T-helper 2 cell (primary cell): Measurements from ENCODE around the gene ATP9A.
"Not testable (repeated sequence)": the region's sequence is repeated elsewhere in the genome, so short reads cannot be mapped to it uniquely, and the experiment has no call there.

Experiments used
- DNase-seq, 5 experiments: peaks; one replicate each; pipeline versions ENCODE4 v3.0.0 to v3.0.0-alpha.2; 2012 to 2022

ATP9A gene

DNA sequence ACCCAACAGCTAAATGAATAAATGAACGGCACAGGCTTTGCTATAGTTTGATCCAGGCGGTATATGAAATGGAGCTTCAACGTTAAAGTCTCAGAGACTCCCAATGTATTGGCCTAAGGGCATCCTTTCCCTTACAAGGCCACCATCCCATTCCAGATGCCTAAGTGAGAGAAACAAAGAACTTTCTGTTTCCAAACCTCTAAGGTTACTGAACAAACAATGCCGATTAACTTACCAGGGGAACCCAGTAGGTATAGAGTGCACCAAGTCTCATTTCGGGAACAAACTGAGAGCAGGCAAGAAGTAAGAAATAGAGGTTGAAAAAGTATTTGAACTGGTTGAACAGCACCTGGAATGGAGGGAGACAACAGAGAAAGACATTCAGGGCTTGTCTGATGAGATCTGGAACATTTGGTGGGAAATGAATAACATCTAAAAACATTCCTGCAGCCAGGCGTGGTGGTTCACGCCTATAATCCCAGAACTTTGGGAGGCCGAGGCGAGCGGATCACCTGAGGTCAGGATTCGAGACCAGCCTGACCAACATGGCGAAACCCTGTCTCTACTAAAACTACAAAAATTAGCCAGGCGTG lies 42.5 kb downstream of the ATP9A start:
- no peak for DNase-seq

DNA sequence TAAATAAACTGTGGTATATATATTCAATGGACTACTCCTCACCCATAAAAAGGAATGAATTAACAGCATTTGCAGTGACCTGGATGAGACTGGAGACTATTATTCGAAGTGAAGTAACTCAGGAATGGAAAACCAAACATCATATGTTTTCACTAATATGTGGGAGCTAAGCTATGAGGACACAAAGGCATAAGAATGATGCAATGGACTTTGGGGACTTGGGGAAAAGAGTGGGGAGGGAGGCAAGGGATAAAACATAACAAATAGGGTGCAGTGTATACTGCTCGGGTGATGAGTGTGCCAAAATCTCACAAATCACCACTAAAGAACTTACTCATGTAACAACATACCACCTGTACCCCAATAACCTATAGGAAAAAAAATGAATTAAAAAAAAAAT lies 45.2 kb downstream of the ATP9A start:
- DNase-seq, result not testable (repeated sequence)

DNA sequence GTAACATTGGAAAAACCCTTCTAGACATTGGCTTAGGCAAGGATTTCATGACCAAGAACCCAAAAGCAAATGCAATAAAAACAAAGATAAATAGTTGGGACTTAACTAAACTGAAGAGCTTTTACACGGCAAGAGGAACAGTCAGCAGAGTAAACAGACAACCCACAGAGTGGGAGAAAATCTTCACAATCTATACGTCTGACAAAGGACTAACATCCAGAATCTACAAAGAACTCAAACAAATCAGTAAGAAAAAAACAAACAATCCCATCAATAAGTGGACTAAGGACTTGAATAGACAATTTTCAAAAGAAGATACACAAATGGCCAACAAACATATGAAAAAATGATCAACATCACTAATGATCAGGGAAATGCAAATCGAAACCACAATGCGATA lies 45.9 kb downstream of the ATP9A start:
- not testable (repeated sequence) for DNase-seq

DNA sequence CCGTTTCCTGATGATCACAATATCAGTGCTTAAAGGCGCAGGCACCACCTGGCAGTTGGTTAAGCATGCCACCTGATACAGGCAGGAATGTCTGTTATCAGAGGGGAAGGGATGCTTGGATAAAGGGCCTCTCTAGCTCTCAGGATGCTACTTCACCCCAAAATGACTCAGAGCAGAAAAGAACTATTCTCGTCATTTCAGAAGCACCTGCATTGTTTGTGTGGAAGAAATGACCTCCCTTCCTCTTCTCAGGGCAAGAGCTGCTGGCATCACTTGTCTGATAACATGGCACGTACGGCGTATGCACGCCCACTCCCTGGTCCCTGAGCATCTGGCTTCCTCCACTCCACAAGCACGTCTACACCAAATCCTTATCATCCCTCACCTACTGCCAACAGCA lies 47.3 kb downstream of the ATP9A start:
- DNase-seq, result peak in 1 of 5 experiments; percentile 34

DNA sequence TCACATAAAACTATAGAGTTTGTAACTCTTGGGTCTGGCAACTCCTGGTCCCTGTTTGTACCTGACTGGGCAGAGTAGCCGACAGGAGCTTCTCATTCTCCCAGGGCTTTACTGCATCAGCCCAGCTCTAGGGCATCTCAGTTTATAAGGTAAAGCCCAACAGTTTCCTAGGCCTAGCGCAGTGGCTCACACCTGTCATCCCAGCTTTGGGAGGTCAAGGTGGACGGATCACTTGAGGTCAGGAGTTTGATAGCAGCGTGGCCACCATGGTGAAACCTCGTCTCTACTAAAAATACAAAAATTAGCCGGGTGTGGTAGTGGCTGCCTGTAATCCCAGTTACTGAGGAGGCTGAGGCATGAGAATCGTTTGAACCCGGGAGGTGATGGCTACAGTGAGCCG lies 47.8 kb downstream of the ATP9A start:
- no peak for DNase-seq

DNA sequence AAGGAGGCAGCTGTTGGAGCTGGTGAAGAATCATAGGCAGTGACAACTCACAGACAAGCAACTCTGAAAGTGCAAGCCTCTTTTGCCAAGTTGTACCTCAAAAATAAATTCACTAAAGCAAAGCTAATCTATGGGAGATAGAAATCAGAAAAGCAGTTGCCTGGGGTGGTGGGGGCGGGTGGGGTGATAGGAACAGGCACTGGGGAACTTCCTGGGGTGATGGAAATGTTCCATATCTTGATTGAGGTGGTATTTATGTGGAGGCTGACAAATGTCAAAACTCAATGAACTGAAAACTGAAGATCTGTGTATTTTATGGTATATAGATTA lies 52.4 kb downstream of the ATP9A start:
- DNase-seq, result peak in 1 of 5 experiments; percentile 52

DNA sequence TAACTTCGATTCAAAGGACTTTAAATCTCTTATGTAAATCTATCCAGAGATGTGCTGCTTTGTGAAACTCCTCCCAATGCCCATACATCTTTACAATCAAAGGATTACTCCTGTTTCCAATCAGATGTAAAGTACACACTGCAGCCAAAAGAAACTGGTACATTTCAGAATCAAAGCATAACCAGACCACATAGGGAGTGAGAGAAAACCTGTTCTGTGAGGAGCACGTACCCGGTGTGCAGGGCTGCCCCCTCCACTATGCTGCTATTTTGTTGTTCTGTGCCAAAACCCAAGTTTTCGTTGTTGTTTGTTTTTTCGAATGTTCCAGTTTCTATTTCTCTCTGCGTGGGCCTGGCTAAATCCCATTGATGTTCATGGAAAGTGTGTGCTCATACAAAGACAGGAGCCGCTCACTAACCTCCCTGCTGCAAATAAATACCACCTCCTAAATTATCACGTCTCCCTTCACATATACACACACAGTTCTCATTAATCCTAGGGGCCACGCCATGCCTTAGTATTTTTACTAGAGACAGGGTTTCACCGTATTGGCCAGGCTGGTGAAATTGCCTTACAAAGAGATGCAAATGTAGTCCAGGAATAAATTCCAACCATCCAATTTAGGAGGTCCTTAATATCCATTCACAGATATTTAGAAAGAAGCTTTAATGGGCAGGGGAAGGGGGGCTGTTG lies 52.9 kb downstream of the ATP9A start:
- DNase-seq, result no peak

DNA sequence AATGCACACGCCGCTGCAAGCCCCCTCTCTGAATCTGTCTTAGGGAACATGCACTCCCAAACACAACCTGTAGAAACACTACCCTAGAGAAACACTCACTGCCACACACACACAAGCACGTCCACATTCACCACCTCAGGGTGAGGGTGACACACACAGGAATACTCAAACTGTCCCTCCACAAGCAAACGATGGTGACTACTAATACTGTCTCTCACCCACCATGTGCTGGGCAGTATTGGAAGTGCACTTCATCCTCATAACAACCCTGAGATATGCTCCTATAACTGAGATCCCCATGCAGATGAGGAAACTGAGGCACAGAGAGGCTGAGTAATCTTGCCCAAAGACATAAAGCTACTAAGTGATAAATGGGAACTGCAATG lies 55.0 kb downstream of the ATP9A start:
- DNase-seq, result no peak

DNA sequence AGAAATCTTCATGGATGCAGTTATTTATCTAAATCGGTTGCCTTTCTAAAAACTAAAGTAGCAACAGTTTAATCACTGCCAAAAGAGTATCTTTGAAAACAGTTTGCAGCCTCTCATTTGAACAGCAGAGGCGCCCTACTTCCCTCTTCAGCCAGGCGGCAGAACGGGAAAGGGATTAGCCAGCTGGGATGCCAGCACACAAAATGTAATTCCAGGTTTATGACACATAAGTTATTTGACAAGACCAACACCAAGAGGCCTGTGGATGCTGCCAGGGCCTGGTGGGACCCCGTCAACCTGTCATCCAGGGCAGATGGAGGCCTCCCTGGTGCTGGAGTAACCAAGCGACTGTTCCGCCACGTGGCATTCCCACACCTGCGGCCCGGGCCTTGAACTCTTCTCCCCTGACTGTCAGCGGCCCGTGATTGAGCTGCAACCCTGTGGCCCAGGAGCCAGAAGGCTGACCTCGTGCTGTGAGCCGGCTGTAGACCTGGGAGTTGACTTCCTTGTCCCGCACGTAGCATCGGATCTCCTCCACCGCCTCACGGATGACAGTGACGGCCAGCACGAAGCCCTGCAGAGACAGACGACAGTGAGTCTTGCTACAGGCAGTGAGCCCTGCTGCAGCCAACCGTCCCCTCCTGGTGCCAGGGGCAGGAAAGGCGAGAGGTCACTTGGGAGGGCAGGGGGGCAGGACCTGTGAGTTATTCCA lies 55.5 kb downstream of the ATP9A start:
- DNase-seq, result no peak

DNA sequence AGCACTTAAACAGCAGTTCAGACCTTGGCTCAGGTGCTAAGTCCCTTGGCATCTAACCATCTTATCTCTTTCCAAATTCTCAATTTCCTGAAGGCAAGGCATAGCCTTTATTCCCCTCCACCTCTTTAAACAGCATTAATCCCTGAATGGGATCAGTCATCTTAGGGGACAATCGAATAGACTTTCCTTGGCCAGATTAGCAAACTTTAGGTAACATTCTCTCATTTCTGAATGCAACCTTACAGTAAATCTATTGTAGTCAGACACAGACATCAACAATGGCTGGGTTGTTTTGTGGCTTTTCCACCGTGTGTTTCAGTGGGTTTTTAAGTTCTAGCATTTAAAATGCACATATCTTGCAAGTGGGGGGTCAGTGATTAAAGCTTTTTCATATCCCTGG lies 56.8 kb downstream of the ATP9A start:
- no peak for DNase-seq

DNA sequence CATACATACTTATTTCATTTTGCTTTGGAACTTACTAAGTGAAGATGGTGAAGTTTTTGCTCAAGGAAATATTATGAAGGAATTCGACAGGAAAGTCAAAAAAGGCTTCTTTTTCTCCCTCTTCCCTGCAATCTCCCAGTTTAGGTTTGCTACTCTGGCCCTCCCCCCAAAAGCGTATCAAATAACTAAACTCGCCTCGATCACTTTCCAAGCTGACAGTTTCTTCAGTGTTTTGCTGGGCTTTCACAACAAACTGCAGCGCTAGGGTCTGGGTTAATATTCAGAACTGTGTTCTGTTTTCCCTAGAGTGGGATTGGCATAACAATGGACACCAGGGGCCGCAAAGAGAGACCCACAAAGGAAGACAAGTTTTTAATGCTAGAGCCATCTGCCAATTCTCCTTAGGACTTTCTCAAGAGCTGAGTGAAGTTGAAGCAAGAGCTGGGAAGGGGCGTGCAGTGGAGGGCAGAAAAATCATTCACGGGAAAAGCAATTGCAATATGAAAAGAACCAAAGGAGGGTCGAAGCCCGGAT lies 57.8 kb downstream of the ATP9A start:
- DNase-seq, result no peak

DNA sequence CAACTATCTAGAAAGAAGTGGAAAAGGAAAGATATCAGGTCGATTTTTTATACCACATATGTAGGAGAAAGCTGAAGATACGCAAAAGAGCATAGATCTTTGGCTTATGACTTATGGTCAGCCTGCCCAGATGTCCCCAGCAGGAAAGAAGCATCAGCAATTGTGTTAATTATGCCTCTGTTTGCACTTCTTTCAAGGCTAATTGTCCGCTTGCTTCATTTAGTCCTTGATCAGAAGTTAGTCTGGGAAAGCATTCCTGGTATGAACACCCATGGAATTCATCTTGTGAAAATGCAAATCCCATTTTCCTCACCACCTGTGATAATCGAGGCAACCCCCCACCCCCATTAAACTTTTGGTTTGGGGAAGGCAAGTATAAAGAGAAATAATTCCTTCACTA lies 62.8 kb downstream of the ATP9A start:
- DNase-seq, result no peak

DNA sequence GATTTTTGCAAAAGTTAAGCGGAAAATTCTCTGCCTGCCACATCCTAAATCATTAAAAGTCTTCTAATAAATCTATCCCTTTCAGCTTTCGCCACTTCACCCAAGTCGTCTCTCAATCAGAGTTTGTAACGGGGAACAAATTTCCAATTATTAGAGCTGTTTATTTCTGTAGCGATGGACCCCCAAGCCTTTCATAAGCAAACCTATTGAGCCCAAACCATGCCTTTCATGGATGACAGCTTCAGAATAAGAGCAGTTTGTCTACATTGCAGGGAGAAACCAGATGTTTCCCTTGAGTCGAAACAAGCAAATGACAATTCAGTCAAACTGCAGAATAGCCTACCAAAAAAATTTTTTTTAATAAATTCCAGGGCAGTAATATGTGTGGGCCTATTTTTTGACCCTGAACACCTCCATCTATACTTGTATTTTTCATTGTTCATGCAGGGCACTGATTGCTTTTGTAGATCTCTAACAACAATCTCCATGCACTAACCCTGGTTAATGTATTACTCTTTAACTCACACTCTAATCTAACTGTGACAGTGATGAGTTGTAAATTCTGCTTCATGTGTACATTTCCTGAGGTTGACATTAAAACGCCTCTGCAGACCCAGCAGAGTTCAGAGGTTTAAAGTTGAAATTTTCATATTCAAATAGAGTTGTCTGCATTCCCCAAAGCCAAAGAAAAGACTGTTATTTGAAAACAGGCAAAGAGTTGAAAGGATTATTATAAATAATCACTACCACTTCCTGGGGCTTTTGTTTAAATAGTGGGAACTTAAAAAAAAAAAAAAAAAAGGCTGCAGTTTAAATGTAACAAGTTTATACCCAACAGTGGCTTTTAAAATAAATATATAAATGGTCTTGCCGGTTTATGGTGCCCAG lies 64.5 kb downstream of the ATP9A start:
- DNase-seq, result no peak

DNA sequence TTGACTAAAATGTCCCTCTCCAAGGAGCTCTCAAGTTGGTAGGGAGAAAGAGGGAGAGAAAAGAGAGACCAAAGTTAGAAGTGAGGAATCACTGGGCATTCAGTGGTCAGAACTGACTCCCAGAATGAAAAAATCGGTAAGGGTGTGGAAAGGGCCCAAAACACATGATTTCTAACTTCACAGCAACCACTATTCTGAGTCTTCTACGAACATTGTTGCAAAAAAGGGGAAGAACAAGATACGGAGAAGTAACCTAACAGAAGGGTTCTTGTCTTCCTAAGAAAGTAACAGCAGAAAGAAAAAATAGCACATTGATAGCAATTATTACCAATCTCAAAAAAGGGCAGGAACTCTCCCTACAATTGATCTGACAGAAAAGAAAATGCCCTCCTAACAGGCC lies 65.6 kb downstream of the ATP9A start:
- no peak for DNase-seq

DNA sequence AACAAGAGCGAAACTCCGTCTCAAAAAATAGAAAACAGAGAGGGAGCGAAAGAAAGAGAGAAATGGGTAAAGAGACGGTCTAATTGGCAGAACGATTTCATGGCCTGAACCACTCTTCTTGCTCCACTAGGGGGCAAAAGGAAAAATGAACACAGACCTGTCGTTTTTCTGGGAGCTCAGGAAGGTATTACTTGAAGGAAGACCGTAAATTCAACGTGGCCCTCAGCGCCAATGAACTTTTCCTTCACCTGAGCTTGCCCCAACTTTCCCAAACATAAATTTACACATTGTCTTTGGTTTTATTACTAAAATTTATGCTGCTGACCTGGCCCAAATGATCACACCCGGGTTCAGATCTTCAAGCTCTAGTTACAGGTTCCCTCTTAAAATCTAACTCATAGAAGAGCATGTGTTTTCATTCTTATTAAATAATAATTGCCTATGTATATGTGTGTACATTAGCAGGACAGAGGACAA lies 67.3 kb downstream of the ATP9A start:
- DNase-seq, result no peak

DNA sequence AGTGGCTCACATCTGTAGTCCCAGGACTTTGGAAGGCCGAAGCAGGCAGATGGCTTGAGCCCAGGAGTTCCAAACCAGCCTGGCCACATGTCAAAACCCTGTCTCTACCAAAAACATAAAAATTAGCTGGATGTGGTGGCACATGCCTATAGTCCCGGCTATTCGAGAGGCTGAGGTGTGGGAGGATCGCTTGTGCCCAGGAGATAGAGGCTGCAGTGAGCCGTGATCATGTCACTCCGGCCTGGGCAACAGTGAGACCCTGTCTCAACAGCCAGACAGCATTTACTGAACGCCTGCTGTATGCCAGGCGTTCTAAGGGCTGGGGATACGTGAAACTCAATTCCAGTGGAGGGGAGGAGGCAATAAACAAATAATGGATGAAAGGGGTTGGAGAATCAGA lies 69.9 kb downstream of the ATP9A start:
- no peak for DNase-seq

DNA sequence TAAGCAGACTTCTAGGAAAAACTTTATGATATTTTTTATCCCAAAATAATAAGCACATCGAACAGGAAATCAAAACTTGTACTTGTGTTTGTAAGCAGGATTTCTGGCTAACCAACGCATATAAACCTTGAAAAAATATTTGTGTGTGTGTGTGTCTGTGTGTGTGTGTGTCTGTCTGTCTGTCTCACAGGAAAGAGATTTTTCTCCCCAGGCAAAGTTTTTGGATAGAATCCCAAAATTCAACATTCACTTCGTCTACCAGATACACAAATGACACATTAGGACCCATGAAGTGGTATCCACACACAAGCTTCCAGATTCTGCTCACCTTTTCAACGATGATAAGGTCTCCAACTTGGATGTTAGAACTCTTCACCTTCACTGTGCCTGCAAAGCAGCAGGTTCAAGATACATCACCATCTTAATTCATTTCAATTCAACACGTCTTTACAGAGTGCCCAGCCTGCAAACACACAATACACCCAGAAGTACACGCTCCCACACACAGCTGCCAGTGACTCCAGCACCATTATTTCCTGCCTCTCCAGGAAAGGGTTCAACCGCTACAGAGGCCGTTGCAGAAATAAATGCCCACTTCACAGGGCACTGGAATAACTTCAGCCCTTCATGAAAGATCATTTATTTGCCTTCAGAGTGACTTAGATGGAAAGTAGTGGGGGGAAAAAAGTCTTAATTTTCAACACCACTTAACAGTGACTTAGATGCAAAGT lies 70.9 kb downstream of the ATP9A start:
- DNase-seq, result no peak

DNA sequence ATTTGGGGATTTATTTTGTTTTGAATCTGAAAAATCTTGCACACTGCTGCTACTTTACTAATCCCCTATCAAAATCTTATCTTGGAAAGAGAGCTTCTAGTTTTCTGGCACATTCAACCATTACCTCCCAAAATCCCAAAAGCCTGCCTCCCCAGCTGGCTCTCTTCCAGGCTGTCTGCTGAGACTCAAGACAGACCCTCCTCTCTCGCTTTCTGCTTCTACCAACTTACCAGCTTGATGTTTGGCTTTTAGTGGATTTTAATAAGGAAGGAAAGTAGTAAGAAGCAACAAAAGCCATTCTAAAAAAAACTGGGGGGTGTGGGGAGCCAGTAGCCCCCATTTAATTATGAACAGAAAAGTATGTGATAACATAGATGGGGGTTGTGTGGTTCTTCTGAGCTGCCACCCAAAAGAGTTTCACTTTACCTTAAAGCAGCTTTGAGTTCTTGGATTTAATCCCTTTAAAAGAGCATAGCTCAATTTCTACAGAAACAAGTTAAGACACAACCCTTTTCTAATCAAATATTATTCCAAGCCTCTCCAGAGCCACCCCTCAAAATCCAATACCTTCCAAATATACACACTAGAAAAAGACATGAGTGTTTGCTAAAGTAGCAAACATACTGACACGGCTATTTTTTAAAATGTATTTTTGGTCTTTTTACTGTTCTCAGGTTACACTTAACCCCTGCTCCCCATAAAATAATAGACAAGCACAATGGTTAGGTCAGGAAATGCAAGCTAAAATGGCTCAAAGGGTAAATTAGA lies 71.7 kb downstream of the ATP9A start:
- DNase-seq, result no peak

DNA sequence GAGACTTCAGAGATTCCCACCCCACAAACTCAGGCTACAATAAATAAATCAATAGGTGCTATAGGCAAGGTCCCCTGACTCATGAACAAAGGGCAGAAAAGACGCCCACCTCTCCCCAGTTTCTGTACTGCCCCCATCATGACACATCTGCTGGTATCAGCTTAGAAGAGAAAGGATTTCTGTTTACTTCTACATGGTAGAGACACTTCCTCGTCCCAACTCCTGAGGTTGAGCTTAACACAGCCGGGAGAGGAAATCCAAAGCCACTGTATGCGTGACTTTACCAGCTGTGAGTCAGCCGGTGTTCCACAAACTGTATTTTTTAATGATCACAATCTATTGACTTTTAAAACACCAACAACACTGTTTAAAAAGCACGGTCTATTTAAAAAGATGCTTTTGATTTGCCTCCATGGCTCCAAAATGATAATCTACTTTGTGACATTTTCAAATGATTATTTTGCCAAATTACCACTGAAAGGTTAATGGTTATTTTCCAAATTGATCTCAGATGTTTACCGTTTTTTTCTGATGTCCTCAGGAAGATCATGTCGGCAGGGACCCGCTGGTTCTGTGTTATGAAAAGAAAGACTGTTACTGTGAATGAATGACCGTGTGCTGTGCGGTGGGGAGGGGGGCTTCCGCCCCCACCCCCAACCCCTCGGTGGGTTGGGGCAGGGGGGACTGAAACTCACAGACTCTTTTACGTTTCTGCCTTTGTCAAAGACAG lies 72.5 kb downstream of the ATP9A start:
- DNase-seq, result peak in 1 of 5 experiments; percentile 12

DNA sequence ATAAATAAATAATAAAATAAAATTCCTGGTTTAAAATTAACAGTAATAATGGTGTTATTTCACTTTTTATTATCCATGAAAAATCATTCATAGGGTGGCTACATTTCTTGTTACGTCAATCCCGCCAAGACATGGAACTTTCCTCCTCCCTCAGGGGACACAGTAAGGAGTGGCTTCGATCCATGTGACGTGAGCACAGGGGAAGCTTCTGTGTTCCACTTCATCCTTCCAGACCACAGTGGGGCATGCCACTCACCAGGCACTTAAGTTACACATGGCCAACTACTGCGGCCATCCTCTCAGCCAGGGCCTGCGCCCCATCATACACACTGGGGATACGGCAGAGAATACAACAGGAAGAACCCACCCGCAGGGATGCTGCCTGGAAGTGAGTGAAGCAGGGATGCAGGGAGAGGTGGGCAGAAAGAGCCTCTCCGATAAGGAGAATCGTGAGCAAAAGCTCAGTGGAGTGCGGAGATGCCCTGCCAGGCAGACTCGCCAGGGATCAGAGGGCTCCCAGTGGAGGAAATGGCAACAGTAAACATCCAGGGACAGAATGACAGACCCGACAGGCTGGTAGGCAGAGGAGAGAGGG lies 75.3 kb downstream of the ATP9A start:
- no peak for DNase-seq
